HG02571 (cell line): Measurements from ENCODE around the gene ERMN.
"Not testable (repeated sequence)": the region's sequence is repeated elsewhere in the genome, so short reads cannot be mapped to it uniquely, and the experiment has no call there.

Experiments used
- ATAC-seq: cut with Tn5 transposase; IDR thresholded peaks from one replicate; pipeline ENCODE4 v1.9.1; 2021; ENCODE audit warnings: mild to moderate bottlenecking, moderate library complexity; ENCODE audit not compliant: unreplicated experiment

The ERMN gene

DNA sequence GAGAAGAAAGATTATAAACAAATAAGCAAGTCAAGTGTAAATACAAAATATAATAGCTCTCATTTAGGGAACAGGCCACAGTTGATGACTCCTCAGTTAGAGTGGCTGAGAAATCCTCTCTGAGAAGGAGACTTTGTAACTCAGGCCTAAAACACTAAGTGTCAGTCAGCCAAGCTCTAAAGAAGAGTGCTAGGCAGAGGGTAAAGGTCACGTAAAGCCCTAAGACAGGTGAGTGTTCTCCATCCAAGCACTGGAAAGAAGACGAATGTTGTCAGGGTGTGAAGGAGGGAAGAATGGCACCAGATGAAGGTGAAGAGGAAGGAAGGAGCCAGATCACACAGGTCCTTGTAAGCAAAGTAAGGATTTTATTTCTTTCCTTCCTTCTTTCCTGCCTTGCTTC, 24.3 kb downstream of the ERMN start:
- ATAC-seq: no peak

DNA sequence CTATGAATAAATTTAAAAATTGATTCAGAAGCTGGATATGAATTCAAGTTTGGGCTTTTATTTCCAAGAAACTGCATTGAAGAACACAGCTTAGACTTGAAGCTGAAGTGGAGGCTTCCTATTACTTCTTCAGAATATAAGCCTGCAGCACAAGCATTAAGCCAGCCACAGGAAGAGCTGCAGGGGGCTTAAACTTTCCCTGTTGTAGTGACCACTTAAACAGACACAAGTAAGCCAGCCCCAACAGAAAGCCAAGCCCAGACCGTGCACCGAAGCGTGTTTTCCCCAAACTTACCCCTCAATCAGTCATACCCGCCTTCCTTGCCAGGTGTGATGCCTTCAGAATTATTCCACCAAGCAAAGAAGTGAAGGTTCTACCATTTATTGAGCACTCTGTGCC, 28.7 kb downstream of the ERMN start:
- no peak for ATAC-seq

DNA sequence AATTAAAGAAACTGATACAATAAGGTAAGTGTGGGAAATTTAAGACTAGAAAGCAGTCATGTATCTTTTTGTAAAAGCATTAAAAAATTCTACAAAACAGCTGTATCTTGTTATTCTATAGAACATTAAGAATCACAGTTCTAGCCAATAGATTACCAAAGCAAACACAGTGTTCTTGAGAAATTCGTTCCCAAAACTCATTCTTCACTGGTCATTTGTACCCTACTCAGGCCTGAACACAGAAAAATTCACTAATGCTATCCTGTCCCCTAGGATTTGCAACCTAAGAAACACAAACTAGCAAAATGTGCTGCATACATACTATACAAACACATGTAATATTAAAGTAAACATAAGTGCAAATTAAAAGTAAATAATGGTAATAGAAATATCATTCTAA, 29.1 kb downstream of the ERMN start:
- no peak for ATAC-seq

DNA sequence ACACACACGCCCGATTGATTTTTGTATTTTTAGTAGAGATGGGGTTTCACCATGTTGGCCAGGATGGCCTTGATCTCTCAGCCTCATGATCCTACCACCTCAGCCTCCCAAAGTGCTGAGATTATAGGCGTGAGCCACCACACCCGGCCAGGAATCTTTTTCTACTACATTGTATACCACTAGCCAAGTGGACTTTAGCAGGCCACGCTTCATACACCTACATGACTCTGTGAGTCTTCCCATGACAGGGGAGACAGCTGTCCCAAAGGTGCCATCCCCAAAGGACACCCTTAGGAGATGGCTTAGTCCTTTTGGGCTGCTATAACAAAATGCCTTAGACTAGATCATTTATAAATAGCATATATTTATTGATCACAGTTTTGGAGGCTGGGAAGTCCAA, 32.8 kb downstream of the ERMN start:
- ATAC-seq: no peak

DNA sequence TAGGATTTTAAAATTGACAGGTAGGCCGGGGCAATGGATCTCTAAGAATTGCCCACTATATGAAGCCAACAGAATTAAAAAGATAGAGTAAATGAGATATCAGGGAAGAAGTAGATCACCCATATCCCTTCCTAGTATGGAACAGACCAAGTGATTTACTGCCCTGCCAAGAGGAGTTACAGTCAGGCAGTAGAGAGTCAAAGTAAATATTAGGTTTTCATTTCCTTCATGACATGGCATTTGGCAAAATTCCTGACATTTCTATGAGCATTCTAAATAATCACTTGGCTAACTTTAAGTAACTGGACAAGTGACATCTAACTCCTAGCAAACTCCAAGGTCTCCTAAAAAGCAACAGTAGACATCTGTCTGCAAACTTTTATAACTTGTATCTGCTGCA, 34.6 kb downstream of the ERMN start:
- no peak for ATAC-seq

DNA sequence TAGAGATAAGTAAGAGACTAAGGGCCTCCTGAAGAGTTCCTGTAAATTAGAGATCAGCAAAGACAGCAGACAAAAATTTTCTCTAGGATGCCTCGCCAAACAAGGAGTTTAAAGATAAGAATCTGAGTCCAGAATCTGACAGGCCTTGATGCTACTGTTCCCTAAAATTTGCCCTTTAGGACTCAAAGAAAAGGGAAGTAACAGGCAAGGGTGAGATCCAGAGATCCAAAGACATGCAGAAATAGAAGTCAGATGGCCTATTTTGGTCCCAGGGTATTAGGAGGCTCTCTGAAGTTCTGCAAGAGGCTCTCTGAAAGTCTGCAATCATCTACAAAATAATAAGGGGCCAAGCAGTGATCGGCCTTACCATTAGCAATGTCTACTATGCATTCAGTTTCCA, 35.1 kb downstream of the ERMN start:
- no peak for ATAC-seq

DNA sequence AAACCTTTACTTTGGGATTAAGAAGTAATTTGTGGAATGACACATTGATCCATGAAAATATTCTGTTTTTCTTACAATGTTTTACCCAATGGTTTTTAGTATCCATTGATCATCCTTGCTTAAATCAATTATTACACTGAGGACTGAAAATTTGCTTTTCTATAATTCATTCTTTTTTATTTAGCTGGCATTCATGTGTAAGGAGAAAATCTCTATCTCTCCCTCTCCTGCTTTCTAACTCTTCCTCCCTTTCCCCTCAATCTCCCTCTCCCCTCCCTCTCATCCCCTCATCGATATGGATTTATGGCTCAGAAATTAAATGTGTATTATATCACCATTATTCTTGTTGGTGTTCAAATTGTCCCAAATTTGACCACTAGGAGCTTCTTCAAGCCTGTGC, 38.5 kb downstream of the ERMN start:
- no peak for ATAC-seq

DNA sequence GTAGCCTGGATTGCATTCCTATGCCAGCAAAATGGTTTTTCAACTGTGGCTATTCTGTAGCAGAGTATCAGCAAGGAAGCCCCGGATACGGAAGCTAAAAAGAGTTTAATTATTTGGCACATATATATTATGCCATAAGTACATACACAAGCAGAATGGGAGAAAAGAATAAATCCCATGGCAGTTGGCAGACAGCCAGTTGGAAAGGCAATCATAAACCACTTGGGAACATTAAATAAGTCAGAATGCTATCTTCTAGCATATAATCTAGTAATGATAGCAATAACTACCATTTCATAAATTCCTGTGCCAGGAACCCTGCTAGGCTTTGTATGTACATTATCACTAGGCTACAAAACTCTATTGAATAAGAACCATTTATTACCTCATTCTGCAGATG, 42.2 kb downstream of the ERMN start:
- ATAC-seq: no peak

DNA sequence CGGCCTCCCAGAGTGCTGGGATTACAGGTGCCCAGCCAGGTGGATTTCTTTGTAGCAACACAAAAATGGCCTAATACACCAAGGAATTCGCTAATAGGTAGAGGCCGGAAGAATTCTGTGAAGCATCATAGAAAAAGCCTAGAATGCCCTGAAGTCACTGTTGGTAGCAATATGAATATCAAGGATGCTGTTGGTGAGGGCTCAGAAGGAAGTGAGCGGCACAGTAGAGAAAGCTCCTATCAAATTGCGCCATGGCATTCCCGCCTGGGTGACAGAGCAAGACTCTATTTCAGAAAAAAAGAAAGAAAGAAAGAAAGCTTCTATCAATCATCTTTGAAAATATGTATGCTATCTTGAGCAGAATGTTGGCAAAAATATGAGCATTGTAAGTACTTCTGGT, 44.3 kb downstream of the ERMN start:
- no peak for ATAC-seq

DNA sequence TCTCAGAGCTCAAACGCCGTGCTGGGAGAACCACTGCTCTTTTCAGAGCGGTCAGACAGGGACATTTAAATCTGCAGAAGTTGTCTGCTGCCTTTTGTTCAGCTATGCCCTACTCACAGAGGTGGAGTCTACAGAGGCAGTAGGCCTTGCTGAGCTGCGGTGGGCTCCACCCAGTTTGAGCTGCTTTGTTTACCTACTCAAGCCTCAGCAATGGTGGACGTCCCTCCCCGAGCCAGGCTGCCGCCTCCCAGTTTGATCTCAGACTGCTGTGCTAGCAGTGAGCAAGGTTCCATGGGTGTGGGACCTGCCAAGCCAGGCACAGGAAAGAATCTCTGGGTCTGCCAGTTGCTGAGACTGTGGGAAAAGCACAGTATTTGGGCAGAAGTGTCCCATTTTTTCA, 46.3 kb downstream of the ERMN start:
- ATAC-seq: not testable (repeated sequence)

DNA sequence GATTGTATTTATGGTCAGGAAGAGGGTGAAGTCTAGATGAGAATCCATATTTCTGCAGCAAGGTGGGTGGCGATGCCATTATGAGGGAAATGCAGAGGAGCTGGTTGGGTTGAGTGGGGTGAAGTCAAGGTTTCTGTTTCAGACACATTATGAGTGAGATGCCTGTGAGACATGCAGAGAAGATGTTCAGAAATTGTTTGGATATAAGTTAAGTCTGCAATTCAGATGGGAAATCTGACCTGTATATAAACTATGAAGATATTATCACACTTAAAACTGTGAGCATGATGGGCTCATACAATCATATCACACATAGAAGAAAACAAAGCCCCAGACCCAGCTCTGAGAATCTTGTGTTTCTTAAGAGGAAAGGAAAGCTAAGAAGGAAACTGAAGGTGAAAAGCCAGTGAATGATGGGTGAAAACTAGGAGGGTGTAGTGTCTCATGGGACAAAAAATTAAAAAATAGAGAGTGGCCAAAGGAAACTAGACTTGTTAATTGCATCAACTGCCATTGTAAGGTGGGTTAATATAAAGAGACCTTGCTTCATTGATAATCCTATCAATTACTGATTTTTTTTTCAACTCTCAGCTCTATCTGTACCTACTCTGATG, 53.9 kb downstream of the ERMN start:
- no peak for ATAC-seq

DNA sequence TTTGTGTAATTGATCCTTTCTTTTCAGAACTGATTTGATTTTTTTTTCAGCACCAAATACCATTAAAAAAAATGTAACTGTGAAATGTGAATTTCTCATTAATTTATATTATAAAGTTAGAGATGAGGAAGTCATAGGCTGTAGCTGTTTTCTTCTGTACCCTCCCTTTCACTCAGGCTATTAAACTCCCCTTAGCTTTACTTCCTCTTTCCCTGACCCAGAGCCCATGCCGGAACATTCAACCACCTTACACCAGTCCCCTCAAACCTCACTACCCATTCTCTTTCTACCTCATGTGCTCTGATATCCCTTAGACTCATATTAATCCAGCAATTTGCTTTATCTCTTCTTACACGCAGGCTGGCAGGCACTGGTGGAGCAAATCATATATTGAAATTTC, 55.7 kb downstream of the ERMN start:
- ATAC-seq: no peak

DNA sequence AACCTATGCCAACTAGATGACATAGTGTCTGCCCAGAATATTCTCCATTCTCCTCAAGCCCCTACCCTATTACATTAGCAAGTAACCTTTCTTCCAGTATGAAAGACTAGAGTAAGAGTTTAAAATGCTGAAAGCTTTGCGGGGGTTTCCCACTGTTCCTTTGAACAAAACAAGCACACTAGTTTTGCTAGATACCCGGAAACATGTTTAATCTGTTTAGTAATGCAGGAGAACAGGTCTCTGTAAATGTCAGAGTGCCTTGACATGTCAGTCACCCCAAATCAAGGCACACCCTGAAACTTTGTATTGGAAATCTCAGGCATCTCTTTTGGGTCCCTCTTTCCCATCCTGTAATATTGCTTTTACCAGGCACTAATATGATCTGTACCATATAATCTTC, 56.6 kb downstream of the ERMN start:
- ATAC-seq: no peak
